ENCODE measurements around the gene SETD9.

Gene SETD9, protein sequence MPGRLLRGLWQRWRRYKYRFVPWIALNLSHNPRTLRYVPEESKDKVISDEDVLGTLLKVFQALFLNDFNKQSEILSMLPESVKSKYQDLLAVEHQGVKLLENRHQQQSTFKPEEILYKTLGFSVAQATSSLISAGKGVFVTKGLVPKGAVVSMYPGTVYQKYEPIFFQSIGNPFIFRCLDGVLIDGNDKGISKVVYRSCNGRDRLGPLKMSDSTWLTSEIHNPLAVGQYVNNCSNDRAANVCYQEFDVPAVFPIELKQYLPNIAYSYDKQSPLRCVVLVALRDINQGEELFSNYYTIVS

GRCh38 chr5:56909294-56910209 lies at the start of gene SETD9:
Gene SETD9, plus strand, starts transcription at chr5:56909596. Its CDS starts 50 bp downstream, at chr5:56909646.
- peak; percentile 85 for DNase-seq

GRCh38 chr5:56861893-56862485 lies 47.4 kb upstream of the SETD9 start:
- no peak for DNase-seq

GRCh38 chr5:56862909-56863308 lies 46.5 kb upstream of the SETD9 start:
- DNase-seq, result no peak

DNA sequence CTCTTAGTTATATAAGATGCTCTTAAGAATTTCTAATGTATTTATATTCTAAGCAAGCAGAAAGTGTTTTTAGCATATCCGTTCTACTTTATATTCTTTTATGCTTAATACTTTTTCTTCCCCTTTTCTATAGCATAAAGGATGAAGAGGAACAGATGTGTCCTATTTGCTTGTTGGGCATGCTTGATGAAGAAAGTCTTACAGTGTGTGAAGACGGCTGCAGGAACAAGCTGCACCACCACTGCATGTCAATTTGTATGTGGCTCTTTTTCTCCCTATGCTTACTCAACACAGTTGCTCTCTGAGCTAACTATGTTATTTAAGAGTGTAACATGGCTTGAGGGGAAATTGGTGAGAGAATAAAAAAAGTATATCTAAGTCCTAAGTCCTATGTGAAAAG lies 37.6 kb upstream of the SETD9 start:
- no peak for DNase-seq

GRCh38 chr5:56873056-56873455 lies 36.3 kb upstream of the SETD9 start:
- DNase-seq, result no peak

GRCh38 chr5:56876327-56876726 lies 33.1 kb upstream of the SETD9 start:
- DNase-seq, result no peak

DNA sequence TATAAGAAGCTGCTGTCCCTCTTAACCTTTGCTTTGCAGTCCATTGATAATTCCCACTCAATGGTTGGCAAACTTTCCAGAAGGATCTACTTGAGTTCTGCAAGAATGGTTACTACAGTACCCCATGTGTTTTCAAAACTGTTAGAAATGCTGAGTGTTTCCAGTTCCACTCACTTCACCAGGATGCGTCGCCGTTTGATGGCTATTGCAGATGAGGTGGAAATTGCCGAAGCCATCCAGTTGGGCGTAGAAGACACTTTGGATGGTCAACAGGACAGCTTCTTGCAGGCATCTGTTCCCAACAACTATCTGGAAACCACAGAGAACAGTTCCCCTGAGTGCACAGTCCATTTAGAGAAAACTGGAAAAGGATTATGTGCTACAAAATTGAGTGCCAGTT lies 27.8 kb upstream of the SETD9 start:
- DNase-seq, result no peak

- no peak for DNase-seq
Measured at GRCh38 chr5:56893251-56893951, 16.0 kb upstream of the SETD9 start.

- DNase-seq, result no peak
Measured at GRCh38 chr5:56896763-56897162, 12.6 kb upstream of the SETD9 start.

GRCh38 chr5:56898213-56898612 lies 11.2 kb upstream of the SETD9 start:
- DNase-seq, result no peak

- DNase-seq, result no peak
Measured at GRCh38 chr5:56900395-56900794, 9.0 kb upstream of the SETD9 start.

- peak; percentile 63 for DNase-seq
Measured at GRCh38 chr5:56900858-56901578, 8.4 kb upstream of the SETD9 start.

GRCh38 chr5:56908942-56909293 lies 478 bp upstream of the SETD9 start:
- DNase-seq, result no peak

- no peak for DNase-seq
Measured at GRCh38 chr5:56910210-56910965, 992 bp downstream of the SETD9 start.

DNA sequence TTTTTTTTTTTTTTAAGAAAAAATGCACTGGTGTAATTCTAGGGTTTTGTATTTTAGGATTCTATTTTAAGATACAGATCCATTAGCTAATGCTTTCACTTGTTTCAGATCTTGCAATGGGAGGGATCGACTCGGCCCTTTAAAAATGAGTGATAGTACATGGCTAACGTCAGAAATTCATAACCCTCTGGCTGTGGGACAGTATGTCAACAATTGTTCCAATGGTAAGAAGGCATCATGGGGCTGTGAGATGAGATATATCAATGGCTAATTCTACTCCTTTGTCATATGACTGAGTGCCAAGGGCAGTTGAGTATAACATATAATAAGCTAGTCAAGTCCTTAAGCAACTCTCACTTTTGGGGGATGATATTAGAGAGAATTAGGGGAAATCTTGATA lies 4.4 kb downstream of the SETD9 start:
- DNase-seq, result no peak

GRCh38 chr5:56914678-56915077 lies 5.3 kb downstream of the SETD9 start:
- DNase-seq, result no peak

DNA sequence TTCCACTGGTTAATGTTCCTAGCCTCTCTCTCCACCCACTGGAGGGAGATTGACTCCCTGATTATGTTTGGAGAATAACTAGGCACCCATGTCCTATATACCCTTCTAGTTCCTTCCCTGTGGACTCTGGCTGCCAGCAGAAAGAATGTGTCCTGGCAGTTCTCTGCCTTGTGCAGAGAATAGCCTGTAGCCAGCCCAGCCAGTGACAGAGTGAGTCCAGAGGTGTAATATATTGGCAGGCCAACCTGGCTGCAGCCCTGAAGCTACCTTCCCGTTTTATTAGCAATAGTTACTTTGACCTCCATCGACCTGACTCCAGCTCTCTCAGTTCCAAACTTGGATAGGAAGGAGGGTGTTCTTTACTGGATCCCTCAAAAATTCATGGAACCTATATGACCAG lies 8.1 kb downstream of the SETD9 start:
- DNase-seq, result no peak

DNA sequence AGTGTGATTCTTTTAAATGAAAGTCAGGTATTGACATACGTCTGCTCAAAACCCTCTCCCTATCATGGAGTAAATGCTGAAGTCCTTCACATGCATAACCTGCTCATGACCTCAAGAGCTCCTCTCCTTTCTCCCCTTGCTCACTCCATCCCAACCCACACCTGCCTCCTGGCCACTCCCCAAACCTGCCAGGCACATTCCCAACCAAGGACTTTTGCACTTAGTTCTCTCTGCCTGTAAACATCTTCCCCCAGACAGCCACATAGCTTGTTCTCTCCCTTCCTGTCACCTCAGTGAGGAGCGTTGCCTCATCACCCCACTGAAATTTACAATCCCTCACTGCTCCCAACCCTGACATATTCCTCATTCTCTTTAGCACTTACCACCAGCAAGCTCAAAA lies 8.7 kb downstream of the SETD9 start:
- no peak for DNase-seq

GRCh38 chr5:56919942-56920662 lies 10.7 kb downstream of the SETD9 start:
- no peak for DNase-seq

DNA sequence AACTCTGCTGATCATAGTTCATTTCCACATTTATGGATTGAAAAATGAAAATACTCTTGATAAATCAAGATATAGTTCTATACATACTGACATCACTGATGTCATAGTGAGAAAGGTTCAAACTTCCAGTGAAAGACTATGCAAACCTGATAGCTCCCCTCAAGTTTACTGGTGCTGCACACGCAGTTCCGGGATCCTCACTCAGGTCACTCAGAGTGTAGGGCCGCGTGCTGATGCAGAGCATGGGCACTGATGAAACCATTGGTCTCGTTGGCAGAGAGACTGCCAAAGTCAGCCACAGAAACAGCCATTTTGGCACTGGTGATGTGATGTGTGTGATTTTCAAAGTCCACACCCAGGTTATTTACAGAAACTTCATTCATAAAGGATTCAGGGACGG lies 13.5 kb downstream of the SETD9 start:
- no peak for DNase-seq

- DNase-seq, result no peak
Measured at GRCh38 chr5:56934325-56934724, 24.9 kb downstream of the SETD9 start.
